H1 (cell line): ENCODE measurements around the gene PTGES2.
A peak's percentile ranks its signal among the peaks of the same experiment; 100 is the strongest.

ENCODE experiments used
- BRCA1 ChIP-seq: IDR thresholded peaks from 2 replicates; pipeline ENCODE4 v1.6.1; 2012; ENCODE audit warnings: low read depth, low read length, improper control_type of control experiment
- CBX5 ChIP-seq: fragments of 300-800, 300-1000 bp; sonication (generic); IDR thresholded peaks from 2 replicates; pipeline ENCODE4 v1.7.1; 2016; ENCODE audit warnings: antibody characterized with exemption, low read length, low read depth
- CTCF ChIP-seq, 3 experiments: IDR thresholded peaks; 1 replicate in 2 of 3; 2 replicates in 1 of 3; pipeline versions ENCODE4 v1.5.1 to v1.6.1; 2011; ENCODE audit warnings: low read length in 3 of 3, mild to moderate bottlenecking in 3 of 3, inconsistent platforms in 2 of 3, low read depth in 1 of 3, moderate library complexity in 1 of 3; ENCODE audit not compliant: insufficient read depth in 1 of 3; ENCODE audit errors: control extremely low read depth in 1 of 3
- EP300 ChIP-seq, 2 experiments: IDR thresholded peaks; 1 replicate in 1 of 2; 2 replicates in 1 of 2; pipeline ENCODE4 v1.6.1; 2011 to 2012; ENCODE audit warnings: low read depth in 2 of 2, low read length in 2 of 2, mild to moderate bottlenecking in 2 of 2, borderline replicate concordance in 1 of 2, inconsistent platforms in 1 of 2, moderate library complexity in 1 of 2
- EZH2 ChIP-seq: fragments of 200-600 bp; sonication (generic); IDR thresholded peaks from 2 replicates; pipeline ENCODE4 v1.7.1; 2012; ENCODE audit warnings: low read depth, mild to moderate bottlenecking, moderate library complexity, low read length, inconsistent platforms; ENCODE audit not compliant: severe bottlenecking
- FOSL1 ChIP-seq: IDR thresholded peaks from 2 replicates; pipeline ENCODE4 v1.6.1; 2011; ENCODE audit warnings: mild to moderate bottlenecking, low read depth, low read length, moderate library complexity; ENCODE audit not compliant: insufficient read depth
- GABPA ChIP-seq: IDR thresholded peaks from 2 replicates; pipeline ENCODE4 v1.6.1; 2011; ENCODE audit warnings: mild to moderate bottlenecking, low read length, moderate library complexity, borderline replicate concordance; ENCODE audit not compliant: insufficient read depth
- MAX ChIP-seq: IDR thresholded peaks from 2 replicates; pipeline ENCODE4 v1.6.1; 2012; ENCODE audit warnings: inconsistent platforms
- PHF8 ChIP-seq: fragments of 200-600 bp; sonication (generic); conservative IDR thresholded peaks from 2 replicates; pipeline ENCODE4 v1.7.1; 2012; ENCODE audit warnings: low read depth, mild to moderate bottlenecking, inconsistent platforms, low read length, moderate library complexity
- POLR2A ChIP-seq, 2 experiments: IDR thresholded peaks; 1 replicate in 1 of 2; 2 replicates in 1 of 2; pipeline ENCODE4 v1.6.1; 2011; ENCODE audit warnings: low read depth in 2 of 2, low read length in 2 of 2, mild to moderate bottlenecking in 2 of 2; ENCODE audit errors: control extremely low read depth in 1 of 2
- RBBP5 ChIP-seq: IDR thresholded peaks from 2 replicates; pipeline ENCODE4 v1.7.1; 2012; ENCODE audit warnings: low read depth, mild to moderate bottlenecking, inconsistent platforms, low read length, moderate library complexity, borderline replicate concordance
- SIN3A ChIP-seq, 2 experiments: IDR thresholded peaks in 1 of 2; conservative IDR thresholded peaks in 1 of 2; 2 replicates each; pipeline ENCODE4 v1.6.1; 2011 to 2012; ENCODE audit warnings: low read length in 2 of 2, improper control_type of control experiment in 1 of 2, low read depth in 1 of 2, mild to moderate bottlenecking in 1 of 2
- TAF7 ChIP-seq: optimal IDR thresholded peaks from 2 replicates; pipeline ENCODE3; 2011; ENCODE audit warnings: low read depth, mild to moderate bottlenecking, inconsistent platforms, low read length, moderate library complexity, borderline replicate concordance
- USF2 ChIP-seq: IDR thresholded peaks from 2 replicates; pipeline ENCODE4 v1.6.1; 2011; ENCODE audit warnings: low read length, improper control_type of control experiment

- TF ChIP-seq CTCF (IDR thresholded peaks at IDR 0.05; ENCODE audit: control extremely low read depth in 1 of 3, insufficient read depth in 1 of 3, low read depth in 1 of 3, low read length in 3 of 3) (no peak), USF2 (no peak), POLR2A (IDR thresholded peaks at IDR 0.05; ENCODE audit: control extremely low read depth in 1 of 2, low read depth in 2 of 2, low read length in 2 of 2) (peak in 1 of 2 experiments; percentile 22; a peak in 1 of 3 replicates), TAF7 (no peak), EZH2 (no peak), MAX (no peak), PHF8 (no peak), FOSL1 (no peak), RBBP5 (no peak), SIN3A (conservative IDR thresholded peaks at IDR 0.05 in 1 of 2, IDR thresholded peaks at IDR 0.05 in 1 of 2; ENCODE audit: low read depth in 1 of 2, low read length in 2 of 2) (no peak), CBX5 (no peak), GABPA (no peak), BRCA1 (no peak), EP300 (IDR thresholded peaks at IDR 0.05; ENCODE audit: borderline replicate concordance in 1 of 2, low read depth in 2 of 2, low read length in 2 of 2) (no peak)
Measured at GRCh38 chr9:128163523-128164306, 36.2 kb upstream of the PTGES2 start.
